GM20000 (cell line): Measurements from ENCODE around the gene PHLDB3.
"Not testable (repeated sequence)": the region's sequence is repeated elsewhere in the genome, so short reads cannot be mapped to it uniquely, and the experiment has no call there.

ENCODE experiments used
- DNase-seq: peaks from one replicate; pipeline ENCODE4 v3.0.0; 2012; ENCODE audit warnings: low spot score
- TF ChIP-seq, protein P1 (sequence below): IDR thresholded peaks from 2 replicates; pipeline ENCODE4 v1.5.1; 2012; ENCODE audit warnings: mild to moderate bottlenecking, control low read depth; ENCODE audit errors: extremely low read depth, missing control alignments

The PHLDB3 gene

DNA sequence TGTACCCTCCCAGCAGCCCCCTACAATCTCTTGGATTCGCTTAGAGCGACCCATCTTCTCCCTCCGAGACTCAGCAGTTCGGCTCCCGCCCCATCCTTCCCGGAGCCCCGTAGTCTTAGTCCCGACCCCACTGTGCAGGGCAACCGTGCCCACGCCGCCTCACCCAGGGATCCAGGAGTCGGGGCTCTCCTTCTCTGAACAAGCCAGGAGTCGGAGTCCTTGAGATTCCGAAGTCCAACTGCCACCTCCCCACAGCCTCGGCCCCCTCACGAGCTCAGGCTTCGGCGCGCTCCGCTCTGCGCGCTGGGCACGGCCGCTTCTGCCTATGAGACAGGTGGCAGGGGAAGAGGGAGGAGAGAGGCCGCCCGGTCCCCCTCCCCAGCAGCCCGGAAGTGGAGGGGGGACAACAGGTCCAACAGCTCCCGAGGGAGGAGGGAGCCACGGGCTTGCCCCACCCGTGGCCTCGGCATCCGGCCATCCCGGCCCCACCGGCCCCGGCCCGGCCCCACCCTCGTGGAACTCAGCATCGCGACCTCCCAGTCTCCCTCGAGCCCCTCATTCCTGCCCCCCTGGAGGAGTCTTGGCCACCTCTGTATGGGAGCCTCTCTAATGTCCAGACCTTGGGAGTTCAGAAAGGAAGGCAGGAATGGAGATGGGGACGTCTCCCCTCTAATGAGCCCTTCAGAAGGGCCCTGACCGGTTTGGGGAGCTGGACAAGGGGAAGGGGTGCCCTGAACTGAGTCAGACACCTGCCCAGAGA, at the start of gene PHLDB3:
TSS of gene PHLDB3 (minus strand) at position 321 of the 760 bp plus-strand sequence. CDS start 628 bp downstream, outside the sequence.
- TF ChIP-seq, protein P1, sequence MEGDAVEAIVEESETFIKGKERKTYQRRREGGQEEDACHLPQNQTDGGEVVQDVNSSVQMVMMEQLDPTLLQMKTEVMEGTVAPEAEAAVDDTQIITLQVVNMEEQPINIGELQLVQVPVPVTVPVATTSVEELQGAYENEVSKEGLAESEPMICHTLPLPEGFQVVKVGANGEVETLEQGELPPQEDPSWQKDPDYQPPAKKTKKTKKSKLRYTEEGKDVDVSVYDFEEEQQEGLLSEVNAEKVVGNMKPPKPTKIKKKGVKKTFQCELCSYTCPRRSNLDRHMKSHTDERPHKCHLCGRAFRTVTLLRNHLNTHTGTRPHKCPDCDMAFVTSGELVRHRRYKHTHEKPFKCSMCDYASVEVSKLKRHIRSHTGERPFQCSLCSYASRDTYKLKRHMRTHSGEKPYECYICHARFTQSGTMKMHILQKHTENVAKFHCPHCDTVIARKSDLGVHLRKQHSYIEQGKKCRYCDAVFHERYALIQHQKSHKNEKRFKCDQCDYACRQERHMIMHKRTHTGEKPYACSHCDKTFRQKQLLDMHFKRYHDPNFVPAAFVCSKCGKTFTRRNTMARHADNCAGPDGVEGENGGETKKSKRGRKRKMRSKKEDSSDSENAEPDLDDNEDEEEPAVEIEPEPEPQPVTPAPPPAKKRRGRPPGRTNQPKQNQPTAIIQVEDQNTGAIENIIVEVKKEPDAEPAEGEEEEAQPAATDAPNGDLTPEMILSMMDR, result no peak
- DNase-seq, result no peak

DNA sequence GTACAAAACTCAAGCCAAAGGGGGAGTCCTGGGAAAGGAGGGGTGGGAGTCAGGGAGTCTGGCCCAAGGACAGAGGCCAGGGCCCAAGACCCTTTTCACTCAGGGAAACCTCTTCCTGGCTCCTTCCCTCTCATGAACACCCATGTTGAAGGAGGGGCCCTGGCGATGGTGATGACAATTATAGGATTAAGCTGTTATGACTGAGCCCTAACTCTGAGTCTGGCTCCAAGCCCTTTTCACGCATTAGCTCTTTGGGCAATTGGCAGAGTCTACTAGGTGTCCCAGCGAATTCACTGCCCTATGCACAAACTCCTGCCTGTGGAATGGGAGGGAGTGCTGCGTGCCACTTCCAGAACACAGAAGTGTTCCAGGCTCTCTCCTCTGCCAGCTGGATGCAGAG, 49.1 kb upstream of the PHLDB3 start:
- DNase-seq, result no peak
- TF ChIP-seq, protein P1, result no peak

DNA sequence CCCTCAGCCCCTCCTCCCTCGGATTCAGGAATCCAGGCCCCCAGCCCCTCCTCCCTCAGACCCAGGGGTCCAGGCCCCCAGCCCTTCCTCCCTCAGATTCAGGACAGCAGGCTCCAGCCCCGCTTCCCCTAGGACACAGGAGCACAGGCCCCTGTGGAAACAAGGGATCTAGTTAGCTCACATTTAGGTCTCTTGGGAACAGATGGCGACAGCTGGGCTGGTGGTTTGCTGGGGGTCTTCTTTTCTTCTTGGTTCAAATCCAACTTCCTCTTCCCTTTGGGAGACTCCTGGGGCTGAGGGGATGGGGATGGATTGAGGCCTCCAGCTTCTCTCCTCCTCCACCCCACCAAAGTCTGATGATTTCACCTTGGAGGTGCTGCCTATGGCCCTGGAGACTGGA, 48.1 kb upstream of the PHLDB3 start:
- no peak for DNase-seq
- TF ChIP-seq, protein P1, result no peak

DNA sequence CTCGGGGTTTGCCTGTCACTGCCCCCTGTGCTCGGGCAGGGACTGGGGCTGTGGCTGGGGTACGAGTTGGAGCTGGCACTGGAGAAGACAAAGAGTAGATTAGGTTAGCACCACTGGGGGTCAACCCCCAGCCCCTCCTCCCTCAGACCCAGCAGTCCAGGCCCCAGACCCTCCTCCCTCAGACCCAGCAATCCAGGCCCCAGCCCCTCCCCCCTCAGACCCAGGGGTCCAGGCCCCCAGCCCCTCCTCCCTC, 47.6 kb upstream of the PHLDB3 start:
- TF ChIP-seq, protein P1, result no peak
- DNase-seq, result no peak

DNA sequence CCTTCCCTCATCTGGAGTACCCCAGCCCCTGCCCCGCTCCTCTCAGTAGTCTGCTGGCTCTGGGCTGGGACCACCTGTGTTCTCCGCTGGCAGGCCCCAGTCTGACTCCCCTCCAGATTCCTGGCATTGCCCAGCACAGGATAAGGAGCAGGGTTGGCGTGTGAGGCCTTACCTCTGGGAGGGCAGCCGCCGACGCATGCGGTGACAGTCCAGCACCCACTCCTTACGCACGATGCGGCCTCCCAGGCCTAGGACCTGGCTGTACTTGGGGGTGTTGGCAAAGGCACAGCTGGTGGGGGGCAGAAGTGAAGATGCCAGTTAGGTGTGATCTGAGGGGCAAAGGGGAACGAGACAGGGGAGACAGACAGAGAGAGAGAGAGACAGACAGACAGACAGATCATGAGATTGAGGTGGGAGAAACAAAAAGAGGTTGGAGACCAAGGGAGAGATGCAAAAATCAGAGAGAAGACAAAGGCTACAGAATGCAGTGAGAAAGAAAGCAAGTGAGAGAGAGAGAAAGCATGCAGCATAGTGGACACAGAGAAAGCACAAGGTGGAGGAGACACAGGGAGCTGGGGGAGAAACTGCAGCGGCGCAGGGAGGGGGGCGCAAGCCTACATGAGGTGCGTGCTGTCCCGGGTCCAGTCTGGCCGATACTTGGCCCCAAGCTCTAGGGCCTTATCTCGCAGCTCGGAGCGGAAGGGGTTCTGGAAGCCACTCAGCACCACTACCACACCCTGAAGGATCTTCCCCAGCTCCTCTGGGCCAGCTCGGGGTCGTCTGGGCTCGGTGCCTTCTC, 47.1 kb upstream of the PHLDB3 start:
- TF ChIP-seq, protein P1, result no peak
- DNase-seq, result no peak

DNA sequence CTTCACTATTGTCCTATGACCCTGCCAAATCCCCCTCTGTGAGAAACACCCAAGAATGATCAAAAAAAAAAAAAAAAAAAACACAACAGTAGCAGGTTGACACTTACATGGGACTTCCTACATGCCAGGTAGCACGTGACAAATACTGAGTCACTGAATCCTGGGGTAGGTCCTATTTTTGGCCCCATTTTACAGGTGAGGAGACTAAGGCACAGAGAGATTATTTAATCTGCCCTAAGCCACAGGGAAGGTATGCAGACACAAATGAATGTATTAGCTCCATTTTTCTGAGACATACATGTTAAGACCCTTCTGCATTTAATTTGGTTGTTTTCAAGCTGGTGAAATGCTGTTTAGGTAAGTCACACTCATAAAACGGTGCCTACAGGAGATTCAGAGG, 44.2 kb upstream of the PHLDB3 start:
- TF ChIP-seq, protein P1, result no peak
- no peak for DNase-seq

DNA sequence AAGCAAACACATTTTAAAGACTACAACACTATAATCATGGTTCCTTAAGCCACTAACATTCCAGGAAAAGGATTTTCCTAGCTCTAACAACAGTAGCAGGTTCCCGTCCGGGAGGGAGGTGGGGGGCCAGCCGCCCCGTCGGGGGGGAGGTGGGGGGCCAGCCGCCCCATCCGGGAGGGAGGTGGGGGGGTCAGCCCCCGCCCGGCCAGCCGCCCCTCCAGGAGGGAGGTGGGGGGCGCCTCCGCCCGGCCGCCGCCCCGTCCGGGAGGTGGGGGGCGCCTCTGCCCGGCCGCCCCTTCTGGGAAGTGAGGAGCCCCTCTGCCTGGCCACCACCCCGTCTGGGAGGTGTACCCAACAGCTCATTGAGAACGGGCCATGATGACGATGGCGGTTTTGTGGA, 43.4 kb upstream of the PHLDB3 start:
- DNase-seq, result not testable (repeated sequence)

DNA sequence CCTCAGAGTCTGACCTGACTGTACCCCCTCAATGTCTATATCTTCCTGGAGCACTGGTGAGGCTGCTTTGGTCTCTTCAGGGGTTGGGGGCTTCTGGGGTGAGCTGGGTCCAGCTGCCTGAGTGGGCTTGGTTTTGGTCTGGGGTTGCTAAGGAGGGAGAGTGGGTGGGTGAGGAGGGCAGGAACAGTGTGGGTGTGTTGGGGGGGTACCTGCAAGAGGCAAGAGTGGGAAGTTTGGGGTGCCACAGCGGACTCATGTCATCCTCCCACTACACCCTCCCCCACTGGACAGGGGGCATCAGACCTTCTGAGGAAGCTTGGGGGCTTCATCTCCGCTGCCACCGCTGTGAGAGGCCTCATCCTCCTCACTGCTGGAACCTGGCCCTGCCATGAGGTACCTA, 42.0 kb upstream of the PHLDB3 start:
- TF ChIP-seq, protein P1, result no peak

More for the DNA sequence above, 42.0 kb upstream of the PHLDB3 start:
- DNase-seq, result no peak
